ENCODE results near the gene SOD3. TPM values are rescaled to one million over a fixed set of nuclear protein-coding genes. Genes with fewer than 3 reads are reported as not detected.

The SOD3 gene
- total and polyA plus RNA-seq, 9 of the 15 experiments (the other 6 are each of a cell fraction or from before 2014, with no cell fraction given) = 0.10 to 0.31 (median 0.24) TPM; not detected in 6

- H2AFZ ChIP-seq (ENCODE audit: low read depth, low read length) = peak overlapping the region; percentile 78; the same call in 1 of the 2 replicates
- CTCF ChIA-PET (ENCODE audit: low intra/inter-chr PET ratio) = no interaction called here
- H3K36me3 ChIP-seq (ENCODE audit: control insufficient read depth, insufficient read depth, low read length) = no peaks in the 10 kb centered on the region
- no peak overlapping the region for H3K9ac ChIP-seq (ENCODE audit: insufficient read depth in 1 of 2, low read depth in 2 of 2, low read length in 2 of 2)
- H3K4me2 ChIP-seq (ENCODE audit: insufficient read depth, low read length) = peak overlapping the region; percentile 51
- no peaks in the 10 kb centered on the region for H3K9me1 ChIP-seq (ENCODE audit: control insufficient read depth, insufficient read depth, low read length)
- peak overlapping the region; percentile 15; the same call in 2 of the 3 replicates for H3K27ac ChIP-seq (ENCODE audit: extremely low read depth, low read depth, low read length)
- no peaks in the 10 kb centered on the region for H4K20me1 ChIP-seq (replicated peaks; ENCODE audit: control insufficient read depth, insufficient read depth, low read length)
- intact Hi-C loops (cut with micrococcal nuclease) = no loop called here
- BruUV-seq (replicated peaks) = no TSS peak
- in situ Hi-C loops (cut with MboI) = no loop called here
- FAIRE-seq (peak; percentile 6), ATAC-seq (peak; percentile 28; the same call in 2 of the 3 replicates), DNase-seq (ENCODE audit: extremely low read depth in 1 of 4, low spot score in 3 of 4) (no peak)
- POLR2A ChIA-PET = interaction anchor here (0.9 kb wide), 1 partner anchor 10 kb away, joined by 3 read pairs; the partner anchor contains the start of gene SOD3
- H3K27me3 ChIP-seq (ENCODE audit: control insufficient read depth in 2 of 2, insufficient read depth in 2 of 2, low read length in 2 of 2) = peaks cover 8 to 45% of the 10 kb centered on the region in 2 experiments; a peak in 4 of 5 replicates
- TF ChIP-seq ESRRA (IDR thresholded peaks at IDR 0.05; ENCODE audit: borderline replicate concordance, low read depth) (no peak), NFE2 (IDR thresholded peaks at IDR 0.05; ENCODE audit: low read depth) (0 out of 2 replicates have a peak, but pooled peaks have one; percentile 16)
- WGBS (ENCODE audit: insufficient coverage, low coverage, missing lambda C conversion rate) = 18% methylated on average over 4 of the region's 5 CpGs
- H3K4me1 ChIP-seq (replicated peaks in 1 of 2; ENCODE audit: control insufficient read depth in 2 of 2, insufficient read depth in 2 of 2, low read length in 2 of 2) = peaks cover under 1 to 13% of the 10 kb centered on the region in 2 experiments; a peak in 3 of 5 replicates
- no peaks in the 10 kb centered on the region for H3K79me2 ChIP-seq (ENCODE audit: control insufficient read depth, insufficient read depth, low read length)
- H3K9me3 ChIP-seq (replicated peaks; ENCODE audit: control insufficient read depth, insufficient read depth, low read depth, low read length) = no peaks in the 10 kb centered on the region
- H3K4me3 ChIP-seq = no peak overlapping the region
Observed at GRCh38 chr4:24805067-24805466, 9.7 kb downstream of the SOD3 start.

GRCh38 chr4:24805566-24805965, 10.2 kb downstream of the SOD3 start:
- 2% methylated on average over 6 of the region's 6 CpGs for WGBS (ENCODE audit: insufficient coverage, low coverage, missing lambda C conversion rate)
- Histone ChIP-seq H3K4me3 (no peak overlapping the region), H3K4me2 (ENCODE audit: insufficient read depth, low read length) (peak overlapping the region; percentile 51), H3K27ac (ENCODE audit: extremely low read depth, low read depth, low read length) (no peak overlapping the region; the same call in 1 of the 3 replicates), H2AFZ (ENCODE audit: low read depth, low read length) (peak overlapping the region; percentile 78), H3K9ac (ENCODE audit: insufficient read depth in 1 of 2, low read depth in 2 of 2, low read length in 2 of 2) (no peak overlapping the region; a peak in 1 of 4 replicates), H3K4me1 (replicated peaks in 1 of 2; ENCODE audit: control insufficient read depth in 2 of 2, insufficient read depth in 2 of 2, low read length in 2 of 2) (peaks cover 0 to 13% of the 10 kb centered on the region in 2 experiments; a peak in 2 of 5 replicates), H3K27me3 (ENCODE audit: control insufficient read depth in 2 of 2, insufficient read depth in 2 of 2, low read length in 2 of 2) (peaks cover 8 to 42% of the 10 kb centered on the region in 2 experiments; a peak in 4 of 5 replicates), H3K36me3 (ENCODE audit: control insufficient read depth, insufficient read depth, low read length) (no peaks in the 10 kb centered on the region), H3K9me1 (ENCODE audit: control insufficient read depth, insufficient read depth, low read length) (no peaks in the 10 kb centered on the region), H4K20me1 (replicated peaks; ENCODE audit: control insufficient read depth, insufficient read depth, low read length) (no peaks in the 10 kb centered on the region), H3K79me2 (ENCODE audit: control insufficient read depth, insufficient read depth, low read length) (no peaks in the 10 kb centered on the region), H3K9me3 (replicated peaks; ENCODE audit: control insufficient read depth, insufficient read depth, low read depth, low read length) (no peaks in the 10 kb centered on the region)
- peak; percentile 18 to 48 (median 35) for DNase-seq (ENCODE audit: extremely low read depth in 1 of 4, low spot score in 3 of 4)
- no TSS peak for BruUV-seq (replicated peaks)
- CTCF ChIA-PET (ENCODE audit: low intra/inter-chr PET ratio) = no interaction called here
- peak; percentile 62 for ATAC-seq
- POLR2A ChIA-PET = interaction anchor here (0.5 kb wide), 1 partner anchor 440 kb away, joined by 3 read pairs; no protein-coding TSS in a partner anchor
- intact Hi-C loops (cut with micrococcal nuclease) = no loop called here
- peak; percentile 68 for FAIRE-seq
- in situ Hi-C loops (cut with MboI) = no loop called here
- TF ChIP-seq DPF2 (IDR thresholded peaks at IDR 0.05) = 0 out of 2 replicates have a peak, but pooled peaks have one; percentile 43
- no peak for TF ChIP-seq SP1 (CRISPR knock-in tag; IDR thresholded peaks at IDR 0.05)
- TF ChIP-seq TFE3 (CRISPR knock-in tag; IDR thresholded peaks at IDR 0.05) = peak; percentile 96
- TF ChIP-seq USF1 (CRISPR knock-in tag; IDR thresholded peaks at IDR 0.05) = peak; percentile 95
- TF ChIP-seq MAFK (IDR thresholded peaks at IDR 0.05; ENCODE audit: low read length) = 0 out of 2 replicates have a peak, but pooled peaks have one; percentile 26
- TF ChIP-seq ATF1 (CRISPR knock-in tag; IDR thresholded peaks at IDR 0.05) = no peak
- peak; percentile 54 for TF ChIP-seq ATF1 (tag; IDR thresholded peaks at IDR 0.05)
- peak in 1 of 2 experiments; percentile 54; a peak in 1 of 3 replicates for TF ChIP-seq CBX3 (IDR thresholded peaks at IDR 0.05; ENCODE audit: borderline replicate concordance in 1 of 2, low read length in 2 of 2)
- TF ChIP-seq EP300 (IDR thresholded peaks at IDR 0.05; ENCODE audit: low read length) = peak; percentile 24; the same call in 1 of the 2 replicates
- TF ChIP-seq MAFF (IDR thresholded peaks at IDR 0.05; ENCODE audit: low read length) = peak; percentile 47; the same call in 1 of the 2 replicates
- no peak for TF ChIP-seq CREB3 (tag; conservative IDR thresholded peaks at IDR 0.05; ENCODE audit: low read depth)

All from K562 (cell line).